ENCODE measurements around the gene ZFYVE16. TPM values are rescaled to one million over a fixed set of nuclear protein-coding genes. Genes with fewer than 3 reads are reported as not detected.
"Not testable (repeated sequence)": the region's sequence is repeated elsewhere in the genome, so short reads cannot be mapped to it uniquely, and the experiment has no call there.

The ZFYVE16 gene
- total RNA-seq, 2 experiments from 2014 or later, result 9.2 to 16.3 TPM

GRCh38 chr5:80408484-80409366 is 861 bp downstream of the ZFYVE16 start:
- ChIA-PET CTCF (interaction anchor here (0.6 kb wide), 1 partner anchor 277 kb away, joined by 3 read pairs; no protein-coding TSS in a partner anchor), POLR2A (interaction anchor here (0.6 to 0.7 kb wide), 2 partner anchors 353 to 893 kb away, joined by 3 read pairs; no protein-coding TSS in a partner anchor)

- ChIA-PET POLR2A (interaction anchor here (0.7 kb wide), 1 partner anchor 892 kb away, joined by 3 read pairs; no protein-coding TSS in a partner anchor), CTCF (no interaction called here)
Measured at GRCh38 chr5:80409367-80409966, 1.6 kb downstream of the ZFYVE16 start.

DNA sequence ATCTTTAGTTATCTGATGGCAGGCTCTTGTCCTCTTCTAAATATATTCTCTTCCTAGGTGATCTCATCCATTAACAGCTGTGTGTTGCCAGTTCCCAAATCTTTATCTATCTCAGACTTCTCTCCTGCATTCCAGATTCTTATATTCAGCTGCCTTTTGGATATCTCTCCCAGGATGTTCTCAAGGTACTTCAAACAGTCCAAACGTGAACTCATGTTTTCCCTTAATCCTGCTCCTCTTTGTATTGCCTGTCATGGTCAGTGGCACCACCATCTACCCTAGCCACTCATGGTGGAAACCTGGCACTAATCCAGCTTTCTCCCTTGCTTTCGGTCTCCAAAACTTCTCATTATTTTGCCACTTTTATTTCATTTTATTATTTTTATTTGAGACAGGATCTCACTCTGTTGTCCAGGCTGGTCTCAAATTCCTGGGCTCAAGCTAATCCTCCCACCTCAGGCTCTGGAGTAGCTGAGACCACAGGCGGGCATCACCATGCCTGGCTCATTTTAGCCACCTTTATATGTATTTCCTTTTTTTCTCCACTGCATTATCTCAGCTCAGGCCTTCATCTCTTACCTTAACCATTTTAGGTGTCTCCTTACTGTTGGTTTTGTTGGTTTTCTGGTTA is 3.8 kb downstream of the ZFYVE16 start:
- ChIA-PET POLR2A (no interaction called here), CTCF (no interaction called here)

DNA sequence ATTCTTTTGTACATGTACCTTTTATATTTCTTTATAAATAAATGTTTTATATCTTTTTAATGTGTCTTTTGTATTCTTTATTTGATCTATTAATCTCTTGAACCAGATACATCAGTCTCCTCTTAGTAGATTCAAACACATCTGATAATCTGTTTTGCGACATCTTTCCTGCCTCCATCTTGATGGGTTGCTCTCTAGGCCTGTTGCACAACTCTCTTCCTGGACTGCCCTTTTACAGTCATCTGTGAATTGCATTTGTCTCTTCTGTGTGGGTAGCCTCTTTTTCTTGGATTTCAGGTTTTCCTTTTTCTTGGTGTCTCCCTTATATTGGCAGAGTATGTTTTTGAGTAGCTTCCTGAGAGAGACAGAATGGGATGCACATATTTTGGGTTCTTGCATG is 6.2 kb downstream of the ZFYVE16 start:
- ChIA-PET POLR2A (no interaction called here), CTCF (no interaction called here)

DNA sequence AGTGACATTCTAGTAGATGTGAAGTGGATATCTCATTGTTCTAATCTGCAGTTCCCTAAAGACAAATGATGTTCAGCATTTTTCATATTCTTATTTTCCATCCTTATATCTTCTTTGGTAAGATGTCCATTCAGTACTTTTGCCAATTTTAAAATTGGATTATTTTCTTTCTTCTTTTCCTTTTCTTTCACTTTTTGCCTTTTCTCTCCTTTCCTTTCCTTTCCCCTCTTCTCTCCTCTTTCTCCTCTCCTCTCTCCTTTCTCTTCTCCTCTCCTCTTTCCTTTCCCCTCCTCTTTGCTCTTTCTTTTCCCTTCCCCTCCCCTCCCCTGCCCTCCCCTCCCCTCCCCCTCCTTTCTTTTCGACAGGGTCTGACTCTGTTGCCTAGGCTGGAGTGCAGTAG is 10.1 kb downstream of the ZFYVE16 start:
- ChIA-PET CTCF (no interaction called here), POLR2A (no interaction called here)

DNA sequence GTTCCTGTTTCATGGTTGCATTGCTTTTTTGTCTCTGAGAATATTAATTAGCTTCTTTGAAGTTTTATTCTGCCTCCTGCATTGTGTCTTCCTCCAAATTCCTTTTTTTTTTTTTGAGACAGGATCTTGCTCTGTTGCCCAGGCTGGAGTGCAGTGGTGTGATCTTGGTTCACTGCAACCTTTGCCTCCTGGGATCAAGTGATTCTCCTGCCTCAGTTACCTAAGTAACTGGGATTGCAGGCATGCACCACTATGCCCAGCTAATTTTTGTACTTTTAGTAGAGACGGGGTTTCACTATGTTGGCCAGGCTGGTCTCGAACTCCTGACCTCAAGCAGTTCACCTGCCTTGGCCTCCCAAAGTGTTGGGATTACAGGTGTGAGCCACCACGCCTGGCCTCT is 16.5 kb downstream of the ZFYVE16 start:
- CTCF ChIA-PET, result interaction anchor here (0.7 kb wide), 1 partner anchor 170 kb away, joined by 3 read pairs; no protein-coding TSS in a partner anchor

DNA sequence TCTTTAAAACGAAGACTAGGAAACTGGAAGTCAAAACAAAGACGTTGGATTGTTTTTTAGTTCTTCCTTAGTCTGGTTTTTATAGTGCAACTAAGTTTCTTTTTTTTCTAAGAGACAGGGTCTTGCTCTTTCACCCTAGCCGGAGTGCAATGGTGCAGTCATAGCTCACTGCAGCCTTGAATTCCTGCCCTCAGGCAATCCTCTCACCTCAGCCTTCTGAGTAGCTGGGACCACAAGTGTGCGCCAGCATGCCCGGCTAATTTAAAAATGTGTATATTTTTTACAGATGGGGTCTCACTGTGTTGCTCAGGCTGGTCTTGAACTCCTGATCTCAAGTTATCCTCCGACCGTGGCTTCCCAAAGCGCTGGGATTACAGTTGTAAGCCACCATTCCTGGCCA is 27.6 kb downstream of the ZFYVE16 start:
- CTCF ChIA-PET, result no interaction called here

More for the DNA sequence above, 16.5 kb downstream of the ZFYVE16 start:
- POLR2A ChIA-PET, result not testable (repeated sequence)

DNA sequence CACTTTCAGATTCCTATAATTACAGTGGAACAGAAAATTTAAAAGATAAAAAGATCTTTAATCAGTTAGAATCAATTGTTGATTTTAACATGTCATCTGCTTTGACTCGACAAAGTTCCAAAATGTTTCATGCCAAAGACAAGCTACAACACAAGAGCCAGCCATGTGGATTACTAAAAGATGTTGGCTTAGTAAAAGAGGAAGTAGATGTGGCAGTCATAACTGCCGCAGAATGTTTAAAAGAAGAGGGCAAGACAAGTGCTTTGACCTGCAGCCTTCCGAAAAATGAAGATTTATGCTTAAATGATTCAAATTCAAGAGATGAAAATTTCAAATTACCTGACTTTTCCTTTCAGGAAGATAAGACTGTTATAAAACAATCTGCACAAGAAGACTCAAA is 29.5 kb downstream of the ZFYVE16 start:
- CTCF ChIA-PET, result no interaction called here
- POLR2A ChIA-PET, result no interaction called here

More for the DNA sequence above, 27.6 kb downstream of the ZFYVE16 start:
- POLR2A ChIA-PET, result no interaction called here

DNA sequence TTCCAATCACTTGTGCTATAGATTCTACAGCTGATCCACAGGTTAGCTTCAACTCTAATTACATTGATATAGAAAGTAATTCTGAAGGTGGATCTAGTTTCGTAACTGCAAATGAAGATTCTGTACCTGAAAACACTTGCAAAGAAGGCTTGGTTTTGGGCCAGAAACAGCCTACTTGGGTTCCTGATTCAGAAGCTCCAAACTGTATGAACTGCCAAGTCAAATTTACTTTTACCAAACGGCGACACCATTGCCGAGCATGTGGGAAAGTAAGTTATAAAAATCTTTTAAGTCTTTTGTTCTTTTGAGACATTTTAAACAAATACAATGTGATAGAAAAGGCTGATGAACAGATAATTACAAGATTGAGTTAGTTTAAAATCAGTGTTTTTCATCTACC is 30.9 kb downstream of the ZFYVE16 start:
- ChIA-PET CTCF (no interaction called here), POLR2A (no interaction called here)

- ChIA-PET POLR2A (no interaction called here), CTCF (no interaction called here)
Measured at GRCh38 chr5:80439213-80439612, 31.3 kb downstream of the ZFYVE16 start.

DNA sequence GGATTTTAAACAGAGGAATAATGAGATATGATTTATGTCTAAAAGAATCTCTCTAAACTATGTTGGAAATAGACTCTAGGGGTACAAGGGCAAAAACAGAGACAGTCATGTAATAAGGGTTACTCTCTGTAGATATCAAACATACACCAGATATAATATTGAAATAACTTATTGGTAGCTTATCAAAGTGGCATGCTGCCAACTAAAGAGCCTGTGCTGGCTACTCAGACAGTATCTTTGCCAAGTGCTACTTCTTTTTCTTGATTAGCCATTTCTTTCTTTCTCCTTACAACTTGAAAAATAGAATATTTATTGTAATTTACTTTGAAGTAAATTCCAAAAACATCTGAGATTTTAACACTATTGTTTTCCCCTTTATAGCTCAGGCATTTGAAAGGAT is 34.9 kb downstream of the ZFYVE16 start:
- POLR2A ChIA-PET, result no interaction called here
- CTCF ChIA-PET, result no interaction called here

GRCh38 chr5:80453366-80453765 is 45.5 kb downstream of the ZFYVE16 start:
- POLR2A ChIA-PET, result no interaction called here
- CTCF ChIA-PET, result no interaction called here

GRCh38 chr5:80463269-80463668 is 55.4 kb downstream of the ZFYVE16 start:
- ChIA-PET POLR2A (no interaction called here), CTCF (interaction anchor here (0.6 kb wide), 1 partner anchor 302 kb away, joined by 3 read pairs; no protein-coding TSS in a partner anchor)

GRCh38 chr5:80466669-80467485 is 59.0 kb downstream of the ZFYVE16 start:
- ChIA-PET POLR2A (no interaction called here), CTCF (no interaction called here)

- ChIA-PET CTCF (no interaction called here), POLR2A (no interaction called here)
Measured at GRCh38 chr5:80468131-80468530, 60.3 kb downstream of the ZFYVE16 start.

DNA sequence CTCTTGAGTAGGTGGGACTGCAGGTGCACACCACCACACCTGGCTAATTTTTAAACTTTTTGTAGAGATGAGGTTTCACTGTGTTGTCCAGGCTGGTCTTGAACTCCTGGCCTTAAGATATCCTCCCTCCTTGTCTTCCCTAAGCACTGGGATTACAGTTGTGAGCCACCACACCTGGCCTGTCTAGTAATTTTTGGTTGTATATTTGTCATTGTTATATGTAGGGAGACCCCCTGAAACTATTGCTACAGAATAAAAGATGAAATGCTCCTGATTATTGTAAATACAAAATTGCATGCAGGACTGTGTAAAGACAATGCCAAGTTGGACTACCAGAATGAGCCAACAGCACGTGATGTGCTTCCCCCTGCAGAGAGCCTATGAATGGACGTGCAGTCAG is 62.8 kb downstream of the ZFYVE16 start:
- CTCF ChIA-PET, POLR2A ChIA-PET: not testable (repeated sequence)

GRCh38 chr5:80474929-80475328 is 67.1 kb downstream of the ZFYVE16 start:
- POLR2A ChIA-PET, result no interaction called here
- CTCF ChIA-PET, result no interaction called here

- CTCF ChIA-PET, result no interaction called here
- POLR2A ChIA-PET, result no interaction called here
Measured at GRCh38 chr5:80479713-80480112, 71.8 kb downstream of the ZFYVE16 start.

- ChIA-PET POLR2A (no interaction called here), CTCF (no interaction called here)
Measured at GRCh38 chr5:80480354-80480753, 72.5 kb downstream of the ZFYVE16 start.

All from activated CD8-positive, alpha-beta memory T cell treated with anti-CD3 and anti-CD28 coated beads for 36 hours (primary cell).